Measurements from ENCODE around the gene CIC.

DNA sequence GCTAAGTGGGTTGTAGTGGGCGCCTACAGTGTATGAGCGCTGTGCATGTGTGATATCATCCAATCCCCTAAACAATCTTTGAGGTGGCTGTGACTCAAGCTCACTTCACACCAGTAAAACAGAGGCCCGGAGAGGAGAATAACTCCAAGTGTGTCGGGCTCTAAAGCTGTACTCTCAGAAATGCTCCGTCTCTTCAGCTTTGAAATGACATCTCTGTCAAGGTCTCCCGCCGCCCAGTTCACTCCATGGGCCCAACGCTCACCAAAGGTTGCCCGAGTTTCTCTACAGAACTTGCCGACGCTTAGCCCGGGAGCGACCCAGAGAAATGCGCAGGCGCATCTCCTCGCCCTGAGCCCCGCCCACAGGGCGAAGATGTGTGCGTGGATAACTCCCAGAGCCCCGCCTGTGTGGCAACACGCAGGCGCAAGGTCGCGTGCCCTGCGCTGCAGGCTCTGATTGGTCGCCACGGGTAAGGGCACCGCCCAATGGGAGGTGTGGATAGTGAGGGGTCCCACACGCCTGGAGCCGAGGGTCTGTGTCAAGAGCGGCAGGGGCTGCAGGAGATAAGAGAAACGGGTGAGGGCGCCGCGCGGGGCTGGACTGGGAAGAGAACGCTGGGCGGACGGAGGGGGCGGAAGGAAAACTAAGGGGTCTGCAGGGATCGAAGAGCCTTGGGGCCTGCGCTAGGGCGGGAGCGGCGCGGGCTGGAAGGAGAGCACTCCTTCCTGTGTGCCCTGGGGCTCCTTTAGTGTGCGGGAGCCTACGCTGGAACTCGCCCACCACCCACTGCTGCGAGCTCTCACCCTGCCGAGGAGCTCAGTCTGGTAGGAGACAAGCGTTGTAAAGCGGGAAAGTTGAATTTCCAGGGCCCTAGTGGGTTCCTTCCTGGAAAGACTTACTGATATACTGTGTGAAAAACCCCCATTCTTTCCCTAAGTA, 49.0 kb upstream of the CIC start, which contains the start of gene ZNF526:
- TF ChIP-seq, protein P1, sequence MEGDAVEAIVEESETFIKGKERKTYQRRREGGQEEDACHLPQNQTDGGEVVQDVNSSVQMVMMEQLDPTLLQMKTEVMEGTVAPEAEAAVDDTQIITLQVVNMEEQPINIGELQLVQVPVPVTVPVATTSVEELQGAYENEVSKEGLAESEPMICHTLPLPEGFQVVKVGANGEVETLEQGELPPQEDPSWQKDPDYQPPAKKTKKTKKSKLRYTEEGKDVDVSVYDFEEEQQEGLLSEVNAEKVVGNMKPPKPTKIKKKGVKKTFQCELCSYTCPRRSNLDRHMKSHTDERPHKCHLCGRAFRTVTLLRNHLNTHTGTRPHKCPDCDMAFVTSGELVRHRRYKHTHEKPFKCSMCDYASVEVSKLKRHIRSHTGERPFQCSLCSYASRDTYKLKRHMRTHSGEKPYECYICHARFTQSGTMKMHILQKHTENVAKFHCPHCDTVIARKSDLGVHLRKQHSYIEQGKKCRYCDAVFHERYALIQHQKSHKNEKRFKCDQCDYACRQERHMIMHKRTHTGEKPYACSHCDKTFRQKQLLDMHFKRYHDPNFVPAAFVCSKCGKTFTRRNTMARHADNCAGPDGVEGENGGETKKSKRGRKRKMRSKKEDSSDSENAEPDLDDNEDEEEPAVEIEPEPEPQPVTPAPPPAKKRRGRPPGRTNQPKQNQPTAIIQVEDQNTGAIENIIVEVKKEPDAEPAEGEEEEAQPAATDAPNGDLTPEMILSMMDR (IDR thresholded peaks at IDR 0.05), result no peak
- TF ChIP-seq POLR2A (IDR thresholded peaks at IDR 0.05), result peak; percentile 53 to 64
- peak; percentile 82 for TF ChIP-seq POLR2AphosphoS5 (IDR thresholded peaks at IDR 0.05)
- TF ChIP-seq EP300 (IDR thresholded peaks at IDR 0.05), result no peak
